Trophoblast cell (in vitro differentiated cells and primary cell): Measurements from ENCODE around the gene RABL3.
A peak's percentile ranks its signal among the peaks of the same experiment; 100 is the strongest.
"Not testable (repeated sequence)": the region's sequence is repeated elsewhere in the genome, so short reads cannot be mapped to it uniquely, and the experiment has no call there.

Experiments
- DNase-seq, 2 donors: peaks; one replicate each; pipeline ENCODE4 v3.0.0-alpha.2; 2016
- H2AFZ ChIP-seq: 2 replicates; pipeline ENCODE4 v1.6.1; 2013; ENCODE audit warnings: low read length, moderate library complexity, mild to moderate bottlenecking; ENCODE audit not compliant: insufficient read depth, poor library complexity
- H2AK5ac ChIP-seq: 2 replicates; pipeline ENCODE4 v1.6.1; 2013; ENCODE audit warnings: mild to moderate bottlenecking, low read length
- H2BK120ac ChIP-seq: 2 replicates; pipeline ENCODE4 v1.6.1; 2013; ENCODE audit warnings: low read length, mild to moderate bottlenecking, moderate library complexity; ENCODE audit not compliant: insufficient read depth, poor library complexity
- H2BK12ac ChIP-seq: 2 replicates; pipeline ENCODE4 v1.6.1; 2013; ENCODE audit warnings: mild to moderate bottlenecking, low read length, moderate library complexity
- H2BK5ac ChIP-seq: 2 replicates; pipeline ENCODE4 v1.6.1; 2013; ENCODE audit warnings: low read length, low read depth, moderate library complexity, mild to moderate bottlenecking; ENCODE audit not compliant: poor library complexity
- H3K14ac ChIP-seq: 2 replicates; pipeline ENCODE4 v1.6.1; 2013; ENCODE audit warnings: mild to moderate bottlenecking, low read length
- H3K18ac ChIP-seq: 2 replicates; pipeline ENCODE4 v1.6.1; 2013; ENCODE audit warnings: mild to moderate bottlenecking, low read length
- H3K23ac ChIP-seq: 2 replicates; pipeline ENCODE4 v1.6.1; 2013; ENCODE audit warnings: low read length
- H3K27ac ChIP-seq: 2 replicates; pipeline ENCODE4 v1.5.1; 2013; ENCODE audit warnings: low read depth, mild to moderate bottlenecking, inconsistent platforms, low read length, moderate library complexity
- H3K27me3 ChIP-seq: 2 replicates; pipeline ENCODE4 v1.6.1; 2013; ENCODE audit warnings: inconsistent platforms, mild to moderate bottlenecking, low read length, moderate library complexity; ENCODE audit not compliant: insufficient read depth
- H3K36me3 ChIP-seq, 2 experiments: 1 replicate in 1 of 2; 2 replicates in 1 of 2; pipeline ENCODE4 v1.6.1; 2013; ENCODE audit warnings: low read length in 2 of 2, mild to moderate bottlenecking in 2 of 2, moderate library complexity in 1 of 2; ENCODE audit not compliant: insufficient read depth in 2 of 2, control insufficient read depth in 1 of 2
- H3K4ac ChIP-seq: 2 replicates; pipeline ENCODE4 v1.6.1; 2013; ENCODE audit warnings: low read depth, mild to moderate bottlenecking, low read length, moderate library complexity
- H3K4me1 ChIP-seq, 2 experiments: 1 replicate in 1 of 2; 2 replicates in 1 of 2; pipeline ENCODE4 v1.6.1; 2013; ENCODE audit warnings: low read length in 2 of 2, mild to moderate bottlenecking in 2 of 2, moderate library complexity in 1 of 2; ENCODE audit not compliant: insufficient read depth in 2 of 2, control insufficient read depth in 1 of 2
- H3K4me2 ChIP-seq: 2 replicates; pipeline ENCODE4 v1.6.1; 2013; ENCODE audit warnings: inconsistent platforms, mild to moderate bottlenecking, low read length, moderate library complexity
- H3K4me3 ChIP-seq: 2 replicates; pipeline ENCODE4 v1.5.1; 2013; ENCODE audit warnings: mild to moderate bottlenecking, low read depth, low read length, inconsistent platforms
- H3K79me1 ChIP-seq: one replicate; pipeline ENCODE4 v1.6.1; 2013; ENCODE audit warnings: low read length
- H3K79me2 ChIP-seq: 2 replicates; pipeline ENCODE4 v1.6.1; 2013; ENCODE audit warnings: low read length, mild to moderate bottlenecking; ENCODE audit not compliant: control insufficient read depth, insufficient read depth, poor library complexity
- H3K9ac ChIP-seq: 2 replicates; pipeline ENCODE4 v1.6.1; 2013; ENCODE audit warnings: mild to moderate bottlenecking, low read length
- H3K9me3 ChIP-seq: 2 replicates; pipeline ENCODE4 v1.6.1; 2013; ENCODE audit warnings: low read depth, mild to moderate bottlenecking, control low read depth, inconsistent platforms, low read length; ENCODE audit not compliant: insufficient read depth
- H4K12ac ChIP-seq: 2 replicates; pipeline ENCODE4 v1.6.1; 2013; ENCODE audit warnings: low read depth, mild to moderate bottlenecking, low read length, moderate library complexity
- H4K8ac ChIP-seq: 2 replicates; pipeline ENCODE4 v1.6.1; 2013; ENCODE audit warnings: low read depth, mild to moderate bottlenecking, low read length, moderate library complexity
- H4K91ac ChIP-seq: one replicate; pipeline ENCODE4 v1.6.1; 2013; ENCODE audit warnings: low read depth, mild to moderate bottlenecking, low read length, moderate library complexity
- WGBS: extraction: QIAGEN DNeasy Blood & Tissue Kit; methylation state at CpG from one replicate; pipeline ENCODE4 v1.1.7; 2013; ENCODE audit warnings: missing lambda C conversion rate; ENCODE audit not compliant: insufficient read length, insufficient coverage; ENCODE audit errors: extremely low coverage; 5-methylcytosine and 5-hydroxymethylcytosine counted together

The RABL3 gene

DNA sequence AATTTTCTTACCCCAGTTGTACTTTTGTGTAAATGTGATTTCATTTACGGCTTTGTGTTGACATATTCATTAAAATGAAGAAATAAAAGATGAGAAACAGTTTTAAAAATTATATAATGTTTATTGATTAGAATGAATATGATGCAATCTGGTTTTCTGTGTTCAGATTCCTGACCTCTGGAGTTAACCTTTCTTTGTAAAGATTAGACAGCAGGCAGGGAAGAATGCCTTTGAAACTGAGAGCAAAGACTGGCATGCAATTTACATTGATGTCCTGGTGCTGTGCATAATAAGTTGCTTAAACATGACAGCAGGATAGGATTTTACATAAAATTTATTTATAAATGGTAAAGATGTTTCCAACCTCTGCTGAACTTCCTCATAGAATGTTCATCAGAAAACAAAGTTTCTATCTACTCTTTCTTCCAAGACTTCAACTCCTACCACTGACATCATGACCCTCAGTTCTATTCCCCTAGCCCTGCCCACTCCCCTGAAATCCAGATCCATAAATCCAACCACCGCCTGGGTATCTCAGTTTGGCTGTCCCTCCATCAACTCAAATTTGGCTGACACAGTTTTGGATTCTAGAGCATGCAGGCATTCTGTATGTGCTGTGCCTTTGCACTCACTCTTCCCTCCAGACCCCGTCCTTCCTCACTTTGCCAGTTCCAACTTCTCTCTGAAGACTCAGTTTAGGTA is 62.0 kb downstream of the RABL3 start:
- no peak overlapping the region for H3K4me3 ChIP-seq
- WGBS = no CpG with 5 or more reads among the region's 3 CpGs
- H4K12ac ChIP-seq = no peak overlapping the region

GRCh38 chr3:120678984-120679383 is 63.3 kb downstream of the RABL3 start:
- Histone ChIP-seq H4K8ac (no peak overlapping the region), H3K27ac (no peak overlapping the region), H3K9ac (no peak overlapping the region), H3K23ac (no peak overlapping the region), H3K79me2 (no peaks in the 10 kb centered on the region), H3K4me1 (peaks cover 0 to 5% of the 10 kb centered on the region in 2 experiments), H3K27me3 (no peaks in the 10 kb centered on the region), H3K18ac (no peak overlapping the region), H2AFZ (no peak overlapping the region), H3K36me3 (no peaks in the 10 kb centered on the region), H3K4me2 (no peak overlapping the region), H2BK12ac (no peak overlapping the region), H4K91ac (no peak overlapping the region), H3K4me3 (no peak overlapping the region), H3K4ac (no peak overlapping the region), H2BK5ac (no peak overlapping the region), H4K12ac (no peak overlapping the region), H2BK120ac (no peak overlapping the region), H3K14ac (no peak overlapping the region), H2AK5ac (no peak overlapping the region), H3K79me1 (no peaks in the 10 kb centered on the region), H3K9me3 (no peaks in the 10 kb centered on the region)
- no CpG with 5 or more reads among the region's 3 CpGs for WGBS
- DNase-seq = peak in 1 of 2 donors; percentile 28

More for the DNA sequence above, 62.0 kb downstream of the RABL3 start:
- Histone ChIP-seq H2BK12ac (no peak overlapping the region), H3K4ac (no peak overlapping the region), H3K9ac (no peak overlapping the region), H3K27ac (no peak overlapping the region), H2BK120ac (no peak overlapping the region), H3K4me2 (no peak overlapping the region), H2AFZ (no peak overlapping the region), H3K27me3 (no peaks in the 10 kb centered on the region), H3K36me3 (no peaks in the 10 kb centered on the region), H3K79me2 (no peaks in the 10 kb centered on the region), H2BK5ac (no peak overlapping the region), H4K8ac (no peak overlapping the region), H2AK5ac (no peak overlapping the region), H3K9me3 (no peaks in the 10 kb centered on the region), H3K14ac (no peak overlapping the region), H3K79me1 (no peaks in the 10 kb centered on the region), H4K91ac (no peak overlapping the region), H3K23ac (no peak overlapping the region), H3K18ac (no peak overlapping the region), H3K4me1 (peaks cover 0 to 5% of the 10 kb centered on the region in 2 experiments)
- DNase-seq = no peak

DNA sequence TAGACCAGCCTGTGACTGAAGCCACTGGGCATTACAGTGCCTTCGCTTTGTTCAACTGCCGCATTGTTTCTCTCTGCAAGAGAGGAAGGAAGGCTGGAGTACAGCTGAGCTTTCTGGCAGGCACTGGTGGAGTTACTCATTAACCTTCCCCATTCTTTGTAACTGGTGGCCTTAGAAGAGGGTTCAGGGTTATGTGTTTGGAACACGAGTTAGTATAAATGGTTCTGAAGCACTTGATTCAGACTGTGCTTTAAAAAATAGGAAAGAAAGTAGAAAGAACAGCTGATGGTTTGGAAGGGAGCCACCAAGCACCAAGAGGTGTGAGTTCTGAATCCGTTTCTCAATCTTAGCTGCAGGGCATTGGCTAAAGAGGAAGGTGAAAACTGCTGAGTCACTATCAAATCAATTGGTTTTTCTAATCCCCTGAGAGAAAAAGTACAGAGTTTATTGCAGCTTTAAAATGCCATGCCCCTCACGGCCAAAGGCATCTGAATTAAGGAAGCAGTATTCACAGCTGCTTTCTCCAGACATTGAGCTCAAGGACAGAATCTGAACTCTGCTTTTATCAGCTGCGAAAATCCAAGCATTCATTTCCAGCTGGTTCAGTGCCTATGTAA is 63.9 kb downstream of the RABL3 start:
- Histone ChIP-seq H2AFZ (no peak overlapping the region), H3K14ac (no peak overlapping the region), H4K12ac (no peak overlapping the region), H2BK120ac (no peak overlapping the region), H3K27me3 (no peaks in the 10 kb centered on the region), H3K79me2 (no peaks in the 10 kb centered on the region), H3K27ac (no peak overlapping the region), H3K4ac (no peak overlapping the region), H3K9ac (no peak overlapping the region), H3K36me3 (no peaks in the 10 kb centered on the region), H3K9me3 (no peaks in the 10 kb centered on the region), H3K79me1 (no peaks in the 10 kb centered on the region), H2BK5ac (no peak overlapping the region), H4K8ac (no peak overlapping the region), H4K91ac (no peak overlapping the region), H3K4me3 (no peak overlapping the region), H2BK12ac (no peak overlapping the region), H3K23ac (no peak overlapping the region), H3K4me2 (no peak overlapping the region), H3K4me1 (peaks cover 0 to 5% of the 10 kb centered on the region in 2 experiments), H3K18ac (no peak overlapping the region), H2AK5ac (no peak overlapping the region)
- no CpG with 5 or more reads among the region's 6 CpGs for WGBS
- DNase-seq = peak in 1 of 2 donors; percentile 55

- H3K36me3 ChIP-seq, H3K27ac ChIP-seq, H2BK12ac ChIP-seq, H3K9me3 ChIP-seq, H3K27me3 ChIP-seq, H2BK5ac ChIP-seq, H2BK120ac ChIP-seq, H3K18ac ChIP-seq, H4K8ac ChIP-seq, DNase-seq, H4K91ac ChIP-seq, H4K12ac ChIP-seq, H3K23ac ChIP-seq, H2AFZ ChIP-seq, H3K14ac ChIP-seq, H3K4ac ChIP-seq, H3K4me1 ChIP-seq, H3K9ac ChIP-seq, H3K4me3 ChIP-seq, H2AK5ac ChIP-seq, H3K4me2 ChIP-seq, H3K79me1 ChIP-seq, H3K79me2 ChIP-seq: not testable (repeated sequence)
- WGBS = no CpG with 5 or more reads among the region's 7 CpGs
These were observed 65.1 kb downstream of the RABL3 start for GRCh38 chr3:120677193-120677592.
